ENCODE data around the gene ASS1.
"Not testable (repeated sequence)": the region's sequence is repeated elsewhere in the genome, so short reads cannot be mapped to it uniquely, and the experiment has no call there.

The ASS1 gene

GRCh38 chr9:130434656-130435055 is 10.1 kb upstream of the ASS1 start:
- not testable (repeated sequence) for DNase-seq (ENCODE audit: low spot score)

DNA sequence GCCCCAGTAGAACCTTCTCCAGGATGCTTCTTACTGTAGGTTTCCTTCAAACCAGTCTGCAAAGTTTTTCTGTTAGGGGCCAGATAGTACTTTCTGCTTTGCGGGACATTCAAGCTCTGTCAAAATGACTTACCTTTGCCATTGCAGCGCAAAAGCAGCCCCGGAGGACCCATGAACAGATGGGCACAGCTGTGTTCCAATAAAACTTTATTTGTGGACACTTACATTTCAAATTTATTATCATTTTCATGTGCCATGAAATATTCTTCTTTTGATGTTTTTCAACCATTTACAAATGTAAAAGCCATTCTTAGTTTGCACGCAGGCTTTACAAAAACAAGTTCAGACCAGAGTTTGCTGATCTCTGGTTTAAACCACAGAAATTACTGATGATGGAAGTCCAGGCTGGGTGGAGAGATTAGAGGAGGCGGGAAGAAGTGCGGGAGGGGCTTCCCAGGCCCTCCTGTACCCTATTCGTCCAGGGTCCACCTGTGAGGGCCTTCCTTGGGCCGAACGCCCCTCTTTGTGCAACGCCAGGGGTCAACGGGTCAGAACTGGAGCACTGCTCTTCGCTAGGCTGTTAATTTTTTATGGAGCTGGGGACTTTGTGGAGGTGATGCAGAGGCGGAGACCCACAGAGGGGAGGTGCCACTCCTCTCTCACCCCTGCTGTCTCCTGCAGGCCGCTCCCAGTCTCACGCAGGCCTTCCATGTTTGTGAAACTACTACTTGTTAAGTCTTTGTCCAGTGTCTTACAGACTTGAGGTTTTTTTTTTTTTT is 7.6 kb upstream of the ASS1 start:
- DNase-seq (ENCODE audit: low spot score): no peak

GRCh38 chr9:130438382-130438981 is 6.3 kb upstream of the ASS1 start:
- DNase-seq (ENCODE audit: low spot score): no peak

- no peak for DNase-seq (ENCODE audit: low spot score)
Observed at GRCh38 chr9:130441031-130441430, 3.7 kb upstream of the ASS1 start.

DNA sequence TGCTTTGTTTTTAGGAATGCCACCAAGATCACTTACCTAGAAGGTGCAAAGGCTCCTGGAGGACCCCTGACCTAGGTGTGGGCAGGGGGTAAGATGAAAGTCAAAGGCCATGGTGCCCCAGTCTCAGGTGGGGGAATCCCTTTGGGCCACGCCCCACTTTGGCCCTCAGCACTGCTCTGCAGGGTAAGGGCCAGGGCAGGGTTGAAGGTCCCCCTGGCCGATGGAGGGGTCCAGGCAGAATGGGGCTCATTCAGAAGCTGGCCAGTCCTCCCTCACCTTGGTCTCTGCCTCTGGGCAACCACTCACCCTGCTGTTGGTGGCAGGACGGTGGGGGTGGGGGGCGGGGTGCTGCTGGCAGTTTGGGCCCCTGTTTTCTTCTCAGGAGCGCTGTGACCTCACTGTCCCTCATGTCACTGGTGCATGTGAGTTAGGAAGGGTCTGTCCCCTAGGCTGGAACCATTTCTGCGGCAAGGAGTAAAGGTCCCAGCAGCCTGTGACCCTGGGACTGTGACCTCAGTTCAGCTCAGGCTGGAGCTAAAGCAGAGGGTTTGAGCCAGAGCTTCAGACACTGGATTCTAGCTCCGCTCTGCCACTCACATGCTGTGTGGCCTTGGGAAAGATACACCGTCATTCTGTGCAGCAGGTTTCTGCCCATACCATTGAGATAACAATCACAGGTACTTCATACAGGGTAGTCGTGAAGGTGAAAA is 1.9 kb upstream of the ASS1 start:
- no peak for DNase-seq (ENCODE audit: low spot score)

GRCh38 chr9:130443456-130443801 is 1.3 kb upstream of the ASS1 start:
- no peak for DNase-seq (ENCODE audit: low spot score)

DNA sequence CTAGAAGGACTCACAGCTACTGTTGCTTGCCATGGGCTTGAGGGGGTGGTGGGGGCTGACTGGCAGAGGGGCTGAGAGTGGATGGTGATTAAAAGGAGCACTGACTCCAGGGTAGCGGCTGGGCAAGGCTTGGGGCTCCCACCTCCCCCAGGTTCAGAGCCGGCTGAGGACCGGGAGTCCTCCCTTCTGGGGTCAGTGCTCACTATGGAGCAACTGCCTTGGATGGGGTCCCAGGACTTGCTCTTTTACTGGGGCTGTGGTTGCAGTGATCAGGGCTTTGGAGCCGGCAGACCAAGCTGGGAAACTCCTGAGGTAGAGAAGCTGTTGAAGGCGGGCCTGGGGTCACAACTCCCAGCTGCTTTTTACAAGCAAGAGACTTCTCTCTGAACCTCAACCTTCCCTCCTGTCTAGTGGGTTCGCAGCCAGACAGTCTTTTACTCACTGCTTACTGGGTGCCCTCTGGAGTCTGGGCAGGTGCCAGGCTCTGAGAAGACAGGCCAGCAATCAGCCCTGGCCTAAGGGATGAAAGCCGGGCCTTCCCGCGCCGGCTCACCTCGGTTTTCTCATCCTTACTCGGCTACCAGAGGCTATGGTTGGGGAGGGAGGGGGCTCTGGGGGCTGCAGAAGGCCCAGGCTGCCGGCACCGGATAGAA is 795 bp upstream of the ASS1 start:
- no peak for DNase-seq (ENCODE audit: low spot score)

DNA sequence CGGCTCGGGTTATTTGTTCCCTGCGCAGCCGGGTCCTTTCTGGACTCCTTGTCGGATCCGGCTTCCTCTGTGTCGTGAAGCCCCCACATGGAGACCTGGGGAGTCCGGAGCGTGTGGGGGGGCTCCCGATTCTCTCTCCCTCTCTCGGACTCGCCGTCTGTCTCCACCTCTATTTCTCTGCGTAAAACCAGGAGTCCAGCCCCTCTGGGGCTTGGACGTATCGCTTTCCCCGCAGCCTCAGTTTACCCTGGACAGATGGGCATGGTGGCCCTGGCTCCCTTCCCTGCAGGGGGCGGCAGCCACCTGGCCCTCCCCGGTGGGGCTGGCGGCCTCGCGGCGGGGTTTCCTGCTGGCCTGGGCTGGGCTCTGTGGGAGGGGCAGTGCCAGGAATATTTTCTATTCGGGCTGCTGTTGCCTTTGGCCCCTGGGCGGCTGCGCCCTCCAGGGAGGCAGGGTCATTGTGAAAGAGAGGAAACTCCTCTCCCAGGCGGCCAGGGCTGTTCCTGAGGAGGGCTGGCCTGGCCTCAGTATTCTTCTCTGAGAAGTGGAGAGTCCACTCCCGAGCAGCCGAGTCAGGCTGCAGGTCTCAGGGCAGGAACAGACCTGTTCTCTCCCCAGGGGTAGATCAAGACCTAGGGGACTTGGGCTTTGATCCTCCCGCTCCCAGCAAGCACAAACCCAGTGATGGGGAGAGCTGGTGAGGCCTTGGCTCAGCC is 665 bp downstream of the ASS1 start:
- DNase-seq (ENCODE audit: low spot score): no peak

DNA sequence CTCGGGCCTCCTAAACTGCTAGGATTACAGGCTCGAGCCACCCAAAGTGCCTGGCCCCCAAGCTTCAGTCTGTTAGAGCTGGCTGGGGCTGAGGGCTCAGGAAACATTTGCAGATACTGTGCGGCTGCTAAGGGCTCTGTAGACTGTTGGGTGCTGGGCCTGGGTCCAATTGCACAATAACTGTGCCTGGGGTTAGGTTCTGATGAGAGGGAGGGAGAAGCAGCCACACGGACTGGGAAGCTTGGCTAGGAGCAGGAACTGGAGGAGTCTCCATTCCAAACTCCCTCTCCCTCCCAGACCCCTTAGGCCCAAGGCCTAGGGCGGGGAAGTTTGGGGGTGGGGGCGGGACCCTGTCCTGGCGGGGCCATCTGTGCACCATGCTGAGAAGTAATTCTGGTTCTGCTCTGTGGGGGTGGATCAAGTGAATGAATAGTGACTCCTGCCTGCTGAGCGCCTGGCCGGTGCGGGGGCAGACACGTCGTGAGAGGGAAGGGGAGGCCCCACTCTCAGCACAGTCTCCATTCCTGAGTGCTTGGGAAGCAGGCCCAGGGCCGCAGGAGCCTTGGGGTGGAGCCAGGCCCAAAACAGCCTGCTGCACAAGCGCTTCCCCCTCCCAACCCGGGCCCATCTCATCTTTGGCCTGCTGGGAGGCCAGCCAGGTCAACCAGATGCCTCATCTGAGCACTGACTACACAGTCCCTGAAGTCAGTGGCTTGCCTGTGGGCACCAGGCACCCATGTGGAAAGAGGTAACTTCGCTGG is 1.5 kb downstream of the ASS1 start:
- no peak for DNase-seq (ENCODE audit: low spot score)

DNA sequence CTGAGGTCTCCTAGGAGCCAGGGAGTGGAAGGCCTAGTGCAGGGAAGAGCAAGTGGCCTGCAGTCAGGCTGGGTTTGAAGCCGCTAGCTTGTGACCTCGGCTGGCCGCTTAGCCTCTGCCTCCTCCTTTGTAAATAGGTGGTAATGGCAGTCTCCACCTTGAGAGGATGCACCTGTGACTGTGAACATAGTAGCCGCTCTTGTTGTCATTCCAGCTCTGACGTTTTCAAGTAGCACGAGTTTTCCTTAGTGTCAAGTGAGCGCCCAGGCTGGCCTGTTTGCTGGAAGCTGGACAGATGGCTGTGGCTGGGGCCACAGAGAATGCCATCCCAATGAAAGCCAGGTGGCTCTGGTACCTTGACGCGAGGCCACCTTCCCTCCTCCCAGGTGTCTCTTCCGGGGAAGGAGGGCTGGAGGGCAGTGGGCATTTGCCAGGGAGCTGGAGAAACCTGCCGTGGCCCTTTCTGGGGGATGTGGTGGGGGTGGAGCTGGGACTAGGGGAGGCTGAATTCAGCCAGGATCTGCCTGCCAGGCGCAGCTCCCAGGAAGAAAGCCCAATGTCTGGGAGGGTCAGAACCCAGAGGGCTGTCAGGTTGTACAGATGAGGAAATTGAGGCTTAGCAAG is 2.5 kb downstream of the ASS1 start:
- no peak for DNase-seq (ENCODE audit: low spot score)

DNA sequence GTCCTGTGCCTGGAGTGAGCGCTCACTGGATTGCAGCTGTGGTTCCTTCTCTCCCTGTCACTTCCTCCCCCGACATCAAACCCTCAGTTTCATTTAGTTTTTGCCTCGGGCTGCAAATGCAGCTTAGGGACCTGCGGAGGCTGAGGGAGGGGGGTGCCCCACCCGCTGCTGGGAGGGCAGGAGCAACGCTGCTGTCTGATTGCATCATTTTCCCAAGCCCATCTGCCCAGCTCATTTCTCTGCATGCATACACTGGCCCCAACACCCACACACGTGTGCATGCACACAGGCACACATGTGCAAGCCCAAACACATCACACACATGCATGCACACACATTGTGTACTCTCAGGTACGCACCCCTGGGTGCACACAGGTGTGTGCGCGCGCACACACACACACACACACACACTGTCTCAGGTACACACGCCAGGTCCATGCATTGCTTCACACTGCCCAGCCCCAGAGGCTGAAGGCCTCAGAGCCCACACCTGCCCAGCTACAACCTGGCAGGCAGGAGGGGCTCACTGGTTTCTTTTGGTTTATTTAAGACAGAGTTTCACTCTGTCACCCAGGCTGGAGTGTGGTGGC is 3.4 kb downstream of the ASS1 start:
- DNase-seq (ENCODE audit: low spot score): peak; percentile 63

DNA sequence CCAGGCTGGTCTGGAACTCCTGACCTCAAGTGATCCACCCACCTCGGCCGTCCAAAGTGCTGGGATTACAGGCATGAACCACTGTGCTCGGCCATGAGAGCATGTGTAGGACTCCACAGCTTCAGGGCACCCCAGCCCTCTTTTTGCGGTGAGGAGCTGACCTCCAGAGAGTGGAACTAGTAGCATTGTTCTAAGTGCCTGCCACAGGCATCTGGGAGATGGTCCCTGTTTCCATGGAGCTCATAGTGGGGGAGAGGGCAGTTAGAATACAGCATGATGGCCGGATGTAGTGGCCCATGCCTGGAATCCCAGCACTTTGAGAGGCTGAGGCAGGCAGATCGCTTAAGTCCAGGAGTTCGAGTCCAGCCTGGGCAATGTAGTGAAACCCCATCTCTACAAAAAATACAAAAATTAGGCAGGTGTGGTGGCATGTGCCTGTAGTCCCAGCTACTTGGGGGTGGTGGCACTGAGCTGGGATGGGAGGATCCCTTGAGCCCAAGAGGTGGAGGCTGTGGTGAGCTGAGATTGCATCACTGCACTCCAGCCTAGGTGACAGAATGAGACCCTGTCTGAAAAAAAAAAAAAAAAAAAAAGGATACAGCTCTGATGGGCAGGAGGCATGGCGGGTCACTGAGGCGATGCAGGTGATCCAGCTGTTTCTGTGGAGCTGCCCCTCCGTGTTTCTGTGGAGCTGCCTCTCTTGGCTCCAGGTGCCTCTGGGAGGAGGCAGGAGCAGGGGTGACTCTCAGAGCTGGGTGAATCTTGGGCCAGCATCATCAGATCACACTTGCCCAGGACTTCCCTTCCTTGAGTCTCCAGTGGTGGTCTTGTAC is 4.2 kb downstream of the ASS1 start:
- DNase-seq (ENCODE audit: low spot score): no peak

- DNase-seq (ENCODE audit: low spot score): no peak
Observed at GRCh38 chr9:130450344-130451003, 5.7 kb downstream of the ASS1 start.

DNA sequence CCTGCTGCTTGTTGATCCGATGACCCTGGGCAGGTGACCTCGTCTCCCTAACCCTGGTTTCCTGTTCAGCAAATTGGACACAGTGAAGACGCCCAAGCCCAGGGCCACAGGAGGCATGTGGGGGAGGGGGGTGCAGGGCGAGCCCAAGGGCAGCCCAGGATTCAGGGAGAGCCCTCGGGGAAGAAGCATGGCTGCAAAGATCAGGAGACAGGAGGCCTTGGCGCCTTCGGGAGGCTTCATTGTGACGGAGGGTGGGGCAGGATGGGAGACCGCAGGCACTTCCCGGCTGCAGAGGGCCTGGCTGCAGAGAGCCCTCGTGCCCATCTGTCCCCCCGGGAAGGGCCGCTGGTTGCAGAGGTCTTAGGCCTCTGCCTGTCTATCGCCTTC is 6.2 kb downstream of the ASS1 start:
- no peak for DNase-seq (ENCODE audit: low spot score)

DNA sequence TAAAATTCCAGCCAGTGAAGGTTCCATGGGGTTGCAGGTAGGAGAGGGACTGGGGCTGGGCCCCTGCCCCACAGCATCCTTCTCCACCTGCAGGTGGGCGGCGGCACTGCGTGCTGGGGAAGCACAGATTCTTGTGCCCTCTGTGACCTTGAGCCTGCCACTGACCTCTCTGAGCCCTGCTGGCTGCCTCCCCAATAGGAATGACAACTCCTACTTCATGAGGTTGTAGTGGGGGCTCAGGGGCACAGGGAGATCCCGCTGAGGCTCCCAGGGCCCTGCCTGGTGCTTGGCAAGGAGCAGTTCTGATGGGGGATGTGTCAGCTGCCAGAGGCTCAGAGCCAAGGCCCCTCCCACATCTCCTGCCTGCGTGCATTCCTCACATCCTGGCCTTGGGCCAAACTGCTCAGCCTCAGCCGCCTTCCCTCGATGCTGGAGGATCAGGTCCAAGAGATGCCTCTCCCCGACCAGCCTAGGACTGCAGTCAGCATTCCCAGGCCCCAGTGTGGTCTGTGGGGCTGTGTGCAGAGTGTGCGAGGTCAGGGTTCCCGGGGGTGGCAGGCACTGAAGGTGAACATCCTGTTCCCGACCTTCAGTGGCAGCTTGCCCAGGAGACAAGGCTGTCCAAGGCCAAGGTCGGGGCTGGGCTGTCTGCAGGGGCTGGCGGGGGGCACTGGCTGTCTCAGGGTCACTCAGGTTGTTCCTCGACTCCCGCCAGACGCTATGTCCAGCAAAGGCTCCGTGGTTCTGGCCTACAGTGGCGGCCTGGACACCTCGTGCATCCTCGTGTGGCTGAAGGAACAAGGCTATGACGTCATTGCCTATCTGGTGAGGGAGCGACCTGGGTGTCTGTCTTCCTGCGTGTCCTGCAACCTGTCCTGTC is 7.0 kb downstream of the ASS1 start:
- DNase-seq (ENCODE audit: low spot score): peak; percentile 56

- no peak for DNase-seq (ENCODE audit: low spot score)
Observed at GRCh38 chr9:130452835-130453234, 8.1 kb downstream of the ASS1 start.

DNA sequence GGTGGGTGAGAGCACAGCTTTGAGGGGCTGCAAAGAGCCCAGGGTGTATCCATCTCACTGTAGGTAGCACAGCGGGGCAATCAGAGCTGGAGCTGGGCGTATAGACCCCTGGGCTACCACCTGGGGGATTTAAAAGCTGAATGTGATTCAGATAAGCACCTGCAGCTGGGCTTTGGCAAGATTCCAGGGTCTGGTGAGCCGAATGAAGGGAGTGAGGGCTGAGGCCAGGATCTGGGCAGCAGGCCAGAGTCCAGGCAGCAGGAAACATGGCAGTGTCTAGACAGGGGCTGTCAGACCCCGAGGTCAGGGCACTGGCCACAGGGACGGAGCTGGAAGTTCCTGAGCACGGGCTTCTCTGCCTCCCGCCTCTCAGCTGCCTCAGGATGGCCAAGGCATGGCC is 8.7 kb downstream of the ASS1 start:
- no peak for DNase-seq (ENCODE audit: low spot score)

All from NAMALWA (cell line).